ENCODE data around the gene RRAS. TPM values are rescaled to one million over a fixed set of nuclear protein-coding genes. Genes with fewer than 3 reads are reported as not detected.

RRAS gene
- total RNA-seq, 2 donors from 2014 or later = 60.9 to 83.5 TPM

GRCh38 chr19:49686503-49687088 is 46.7 kb upstream of the RRAS start:
- TF ChIP-seq, protein P1, sequence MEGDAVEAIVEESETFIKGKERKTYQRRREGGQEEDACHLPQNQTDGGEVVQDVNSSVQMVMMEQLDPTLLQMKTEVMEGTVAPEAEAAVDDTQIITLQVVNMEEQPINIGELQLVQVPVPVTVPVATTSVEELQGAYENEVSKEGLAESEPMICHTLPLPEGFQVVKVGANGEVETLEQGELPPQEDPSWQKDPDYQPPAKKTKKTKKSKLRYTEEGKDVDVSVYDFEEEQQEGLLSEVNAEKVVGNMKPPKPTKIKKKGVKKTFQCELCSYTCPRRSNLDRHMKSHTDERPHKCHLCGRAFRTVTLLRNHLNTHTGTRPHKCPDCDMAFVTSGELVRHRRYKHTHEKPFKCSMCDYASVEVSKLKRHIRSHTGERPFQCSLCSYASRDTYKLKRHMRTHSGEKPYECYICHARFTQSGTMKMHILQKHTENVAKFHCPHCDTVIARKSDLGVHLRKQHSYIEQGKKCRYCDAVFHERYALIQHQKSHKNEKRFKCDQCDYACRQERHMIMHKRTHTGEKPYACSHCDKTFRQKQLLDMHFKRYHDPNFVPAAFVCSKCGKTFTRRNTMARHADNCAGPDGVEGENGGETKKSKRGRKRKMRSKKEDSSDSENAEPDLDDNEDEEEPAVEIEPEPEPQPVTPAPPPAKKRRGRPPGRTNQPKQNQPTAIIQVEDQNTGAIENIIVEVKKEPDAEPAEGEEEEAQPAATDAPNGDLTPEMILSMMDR (IDR thresholded peaks at IDR 0.05) = no peak
- DNase-seq (ENCODE audit: low spot score) = no peak
- no peaks in the 10 kb centered on the region for H3K9me3 ChIP-seq
- H3K27ac ChIP-seq = peak overlapping the region in 1 of 2 donors; percentile 0
- H3K27me3 ChIP-seq = no peaks in the 10 kb centered on the region
- H3K4me3 ChIP-seq = no peak overlapping the region
- H3K36me3 ChIP-seq = peaks cover 53% of the 10 kb centered on the region
- H3K4me1 ChIP-seq = peaks cover 0 to 66% of the 10 kb centered on the region in 2 donors

DNA sequence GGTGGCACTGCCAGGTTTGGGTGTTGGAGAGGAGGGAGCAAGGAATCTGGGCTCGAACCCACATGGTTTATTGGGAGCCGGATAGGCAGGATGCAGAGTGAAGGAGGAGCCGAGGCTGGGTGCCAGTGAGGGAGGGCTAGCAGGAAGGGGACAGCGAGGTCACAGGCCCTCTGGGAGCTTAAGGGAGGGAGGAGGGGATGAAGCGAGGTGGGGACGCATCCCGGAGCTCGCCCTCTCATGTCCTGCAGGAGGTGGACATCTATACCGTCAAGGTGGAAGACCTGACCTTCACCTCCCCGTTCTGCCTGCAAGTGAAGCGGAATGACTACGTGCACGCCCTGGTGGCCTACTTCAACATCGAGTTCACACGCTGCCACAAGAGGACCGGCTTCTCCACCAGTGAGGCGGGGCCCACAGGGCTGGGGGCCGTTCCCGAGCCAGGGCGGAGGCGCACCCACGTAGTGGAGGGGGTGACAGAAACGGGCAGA is 45.9 kb upstream of the RRAS start:
- Histone ChIP-seq H3K27ac (peak overlapping the region in 1 of 2 donors; percentile 0), H3K36me3 (peaks cover 60% of the 10 kb centered on the region), H3K4me1 (peaks cover 0 to 66% of the 10 kb centered on the region in 2 donors), H3K4me3 (no peak overlapping the region), H3K9me3 (no peaks in the 10 kb centered on the region), H3K27me3 (no peaks in the 10 kb centered on the region)
- TF ChIP-seq, protein P1 (IDR thresholded peaks at IDR 0.05) = no peak
- no peak for DNase-seq (ENCODE audit: low spot score)

- Histone ChIP-seq H3K27me3 (no peaks in the 10 kb centered on the region), H3K4me3 (no peak overlapping the region), H3K36me3 (peaks cover 61% of the 10 kb centered on the region), H3K27ac (peak overlapping the region; percentile 33 to 43), H3K9me3 (no peaks in the 10 kb centered on the region), H3K4me1 (peaks cover 0 to 66% of the 10 kb centered on the region in 2 donors)
- DNase-seq (ENCODE audit: low spot score) = no peak
- TF ChIP-seq, protein P1 (IDR thresholded peaks at IDR 0.05) = peak in 1 of 2 donors; percentile 4
These were observed 45.1 kb upstream of the RRAS start for GRCh38 chr19:49684983-49685553.

GRCh38 chr19:49684251-49684982 is 44.5 kb upstream of the RRAS start:
- H3K4me1 ChIP-seq = peaks cover 0 to 66% of the 10 kb centered on the region in 2 donors

GRCh38 chr19:49683814-49684250 is 43.9 kb upstream of the RRAS start:
- Histone ChIP-seq H3K36me3 (peaks cover 61% of the 10 kb centered on the region), H3K27me3 (no peaks in the 10 kb centered on the region), H3K9me3 (no peaks in the 10 kb centered on the region), H3K27ac (no peak overlapping the region), H3K4me3 (no peak overlapping the region), H3K4me1 (peaks cover 0 to 66% of the 10 kb centered on the region in 2 donors)
- TF ChIP-seq, protein P1 (IDR thresholded peaks at IDR 0.05) = no peak
- no peak for DNase-seq (ENCODE audit: low spot score)

More at GRCh38 chr19:49684251-49684982, 44.5 kb upstream of the RRAS start:
- no peak overlapping the region for H3K4me3 ChIP-seq
- no peak for DNase-seq (ENCODE audit: low spot score)
- peak overlapping the region; percentile 33 to 43 for H3K27ac ChIP-seq
- H3K9me3 ChIP-seq = no peaks in the 10 kb centered on the region
- no peaks in the 10 kb centered on the region for H3K27me3 ChIP-seq
- TF ChIP-seq, protein P1 (IDR thresholded peaks at IDR 0.05) = peak; percentile 7 to 43
- H3K36me3 ChIP-seq = peaks cover 61% of the 10 kb centered on the region
